Amniotic epithelial cell (primary cell): ENCODE results near the gene PNPT1.
"Not testable (repeated sequence)": the region's sequence is repeated elsewhere in the genome, so short reads cannot be mapped to it uniquely, and the experiment has no call there.

ENCODE experiments used
- DNase-seq: peaks from one replicate; pipeline ENCODE4 v3.0.0-alpha.2; 2010; ENCODE audit warnings: low read depth

Gene PNPT1

DNA sequence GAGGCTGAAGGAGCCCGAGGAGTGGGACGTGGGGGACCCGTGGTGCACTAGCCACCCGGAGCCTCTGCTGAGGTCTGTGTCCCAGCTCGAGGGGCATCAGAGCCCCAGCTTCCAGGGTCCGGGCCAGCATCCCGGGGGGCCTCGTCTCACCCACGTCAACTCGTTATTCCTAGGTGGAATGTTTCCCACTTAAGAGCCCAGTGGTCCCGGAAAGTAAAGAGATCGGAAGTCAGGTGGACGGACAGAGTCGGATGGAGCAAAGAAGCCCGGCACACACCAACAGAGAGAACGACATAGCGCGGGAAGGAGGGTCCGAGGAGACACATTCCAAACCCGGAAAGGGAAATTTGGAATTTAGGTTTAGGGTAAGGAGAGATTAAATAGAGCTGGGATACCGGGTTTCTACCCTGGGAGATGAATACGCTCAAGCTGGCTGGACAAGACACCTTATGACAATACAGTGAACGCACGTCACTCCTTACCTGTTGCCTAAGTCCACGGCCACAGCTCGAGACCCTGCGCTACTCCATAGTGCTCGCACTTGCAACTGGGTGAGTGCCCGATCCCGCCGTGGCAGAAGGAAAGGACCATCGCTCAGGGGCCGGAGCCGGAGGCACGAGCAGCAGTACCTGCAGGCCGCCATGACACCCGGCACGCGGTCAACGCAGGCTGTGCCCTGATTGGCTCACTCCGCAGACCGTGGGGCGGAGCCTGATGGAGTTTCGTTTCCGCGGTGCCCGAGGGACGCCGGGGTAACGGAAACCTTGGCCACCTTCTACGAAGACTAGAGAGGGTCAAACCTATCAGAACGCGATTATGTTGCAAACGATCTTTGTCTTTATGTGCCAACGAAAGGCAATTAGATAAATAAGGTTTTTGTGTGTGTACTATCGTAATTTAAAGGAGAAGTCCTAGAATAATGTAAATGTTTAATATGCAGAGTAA lies at the start of gene PNPT1:
Gene PNPT1, minus strand, starts transcription at position 664 of the 945 bp plus-strand sequence. Its CDS starts 21 bp downstream, at position 643.
- peak; percentile 93 for DNase-seq

DNA sequence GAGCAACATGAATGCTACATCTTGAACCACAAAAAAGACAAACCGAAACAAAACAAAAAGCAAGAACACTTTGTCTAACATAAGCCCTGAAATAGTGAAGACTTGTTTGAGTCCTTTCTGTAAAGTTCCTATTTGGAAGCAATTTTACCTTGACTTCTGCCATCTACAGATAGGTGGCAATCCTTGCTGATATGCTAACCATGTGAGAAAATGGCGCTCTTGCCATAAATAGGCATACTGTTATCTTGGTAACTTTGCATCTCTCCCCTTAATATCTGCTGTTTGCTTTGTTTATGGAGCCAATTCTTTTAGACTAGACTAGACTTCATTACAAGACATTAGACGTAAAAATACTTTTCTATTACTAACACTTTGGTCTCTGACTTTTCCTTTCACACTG lies 49.4 kb upstream of the PNPT1 start:
- no peak for DNase-seq

DNA sequence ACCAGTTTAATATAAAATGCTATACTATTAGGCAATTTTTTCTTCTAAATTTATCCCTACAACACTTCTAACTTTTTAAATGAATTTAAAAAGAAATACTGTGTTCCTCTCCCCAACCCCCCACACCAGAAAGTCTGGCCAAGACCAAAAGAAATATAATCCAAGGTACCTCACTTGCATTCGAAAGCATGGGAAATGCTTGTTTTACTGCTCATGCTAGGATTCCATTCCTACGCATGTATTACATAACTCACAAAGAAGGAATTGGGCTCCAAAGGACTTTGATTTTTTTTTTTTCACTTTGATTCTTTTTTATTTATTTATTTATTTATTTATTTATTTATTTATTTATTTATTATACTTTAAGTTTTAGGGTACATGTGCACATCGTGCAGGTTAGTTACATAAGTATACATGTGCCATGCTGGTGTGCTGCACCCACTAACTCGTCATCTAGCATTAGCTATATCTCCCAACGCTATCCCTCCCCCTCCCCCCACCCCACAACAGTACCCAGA lies 42.4 kb upstream of the PNPT1 start:
- not testable (repeated sequence) for DNase-seq

DNA sequence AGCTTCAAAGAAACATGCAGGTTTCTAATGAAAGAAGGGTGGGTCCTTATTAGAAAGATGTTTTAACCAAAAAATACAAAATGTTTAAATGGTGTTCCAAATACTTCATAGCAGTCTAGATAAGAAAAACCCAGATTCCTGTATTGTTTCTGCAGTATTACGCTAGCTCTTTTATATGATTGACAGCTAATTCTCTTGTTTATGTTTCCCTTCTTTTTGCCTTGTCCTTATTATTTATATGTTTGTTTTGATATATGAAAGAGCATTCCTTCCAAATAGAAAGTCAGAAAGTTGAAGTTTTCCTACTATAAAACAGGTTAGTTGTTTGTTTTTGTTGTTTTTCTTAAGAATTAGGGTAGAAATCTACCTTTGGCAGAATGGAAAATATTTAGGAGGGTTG lies 41.1 kb upstream of the PNPT1 start:
- DNase-seq: no peak

DNA sequence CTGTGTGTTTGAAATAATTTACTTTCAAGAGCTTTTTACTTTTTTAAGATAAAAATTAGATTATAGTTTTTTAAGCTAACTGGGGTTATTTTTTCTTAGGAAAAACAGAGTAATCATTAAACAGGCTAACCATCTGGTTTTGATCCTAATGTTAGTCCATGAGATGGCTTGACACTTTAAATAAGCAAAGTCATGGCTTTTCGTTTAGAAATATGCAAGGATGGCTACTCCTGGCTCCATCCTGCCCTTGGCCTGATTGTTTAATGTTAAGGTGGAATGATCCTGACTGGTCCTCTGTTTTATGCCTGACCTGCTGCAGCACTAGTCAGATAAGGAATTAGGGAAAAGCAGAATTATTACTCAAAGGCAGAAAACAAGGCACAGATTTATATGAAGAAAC lies 39.7 kb upstream of the PNPT1 start:
- no peak for DNase-seq

DNA sequence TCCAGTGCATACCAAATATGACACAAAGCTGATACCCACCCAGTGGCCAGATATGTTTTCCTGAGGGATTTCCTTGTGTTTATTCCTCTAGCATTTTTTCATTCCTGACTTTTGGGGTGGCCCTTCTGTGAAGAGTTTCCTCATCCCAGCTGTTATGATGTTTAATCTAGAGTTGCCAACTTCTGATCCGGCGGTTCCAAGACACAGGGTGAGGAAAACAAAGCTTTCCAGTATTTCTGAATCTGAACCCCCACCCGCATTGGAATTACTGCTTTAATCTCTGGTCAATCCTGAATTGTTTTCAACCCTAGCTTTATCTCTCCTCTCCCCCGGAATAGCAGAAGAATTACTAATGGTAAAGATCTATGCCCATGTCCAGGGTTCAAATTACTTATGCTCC lies 39.2 kb upstream of the PNPT1 start:
- peak; percentile 82 for DNase-seq

DNA sequence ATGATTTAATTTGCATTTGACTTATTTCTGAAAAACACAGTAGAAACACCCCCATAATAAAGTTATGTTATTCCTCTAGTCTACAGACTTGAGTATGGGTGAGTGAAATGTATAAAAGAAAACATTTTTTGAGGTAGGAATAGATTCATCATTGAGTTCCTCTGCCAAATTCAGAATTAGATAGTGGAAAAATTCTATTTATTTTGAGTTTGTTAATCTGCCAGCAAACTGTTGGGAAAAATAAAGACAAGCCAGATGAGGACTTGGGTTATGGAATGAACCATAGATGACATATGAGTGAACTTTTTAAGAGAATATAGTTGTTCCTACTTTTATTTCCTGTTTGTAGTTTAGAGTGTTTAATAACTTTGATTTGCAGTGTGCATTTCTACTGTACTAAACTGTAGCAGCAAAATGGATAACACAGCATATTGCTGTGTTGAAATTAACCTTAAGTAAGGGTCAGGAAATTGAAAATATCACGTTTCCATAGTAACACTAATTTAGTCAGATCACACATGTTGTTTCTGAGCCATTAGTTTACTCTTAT lies 35.6 kb upstream of the PNPT1 start:
- DNase-seq: no peak

DNA sequence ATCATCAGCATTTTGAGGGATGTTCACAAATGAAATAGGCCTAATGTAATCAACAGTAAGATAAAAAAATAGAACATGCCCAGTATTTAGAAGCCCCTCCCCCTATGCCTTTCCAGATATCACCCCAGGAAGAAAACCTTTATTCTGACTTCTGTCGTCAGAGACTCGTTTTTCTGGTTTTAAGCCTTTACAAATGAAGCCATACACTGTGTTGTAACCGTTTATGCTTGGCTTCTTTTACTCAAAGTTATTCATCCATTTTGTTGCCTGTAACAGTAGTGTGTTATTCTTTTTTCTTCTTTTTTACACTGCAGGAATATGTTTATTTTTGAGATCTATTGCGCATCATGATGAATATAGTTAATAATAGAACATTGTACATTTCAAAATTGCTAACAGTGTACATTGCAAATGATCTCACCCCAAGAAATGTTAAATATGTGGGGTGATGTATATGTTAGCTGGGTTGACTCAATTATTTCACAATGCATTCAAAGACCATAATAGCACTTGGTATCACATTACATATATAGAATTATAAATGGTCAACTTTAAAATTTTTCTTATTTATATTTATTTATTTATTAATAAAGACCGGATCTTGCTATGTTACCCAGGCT lies 28.1 kb upstream of the PNPT1 start:
- DNase-seq: peak; percentile 45

DNA sequence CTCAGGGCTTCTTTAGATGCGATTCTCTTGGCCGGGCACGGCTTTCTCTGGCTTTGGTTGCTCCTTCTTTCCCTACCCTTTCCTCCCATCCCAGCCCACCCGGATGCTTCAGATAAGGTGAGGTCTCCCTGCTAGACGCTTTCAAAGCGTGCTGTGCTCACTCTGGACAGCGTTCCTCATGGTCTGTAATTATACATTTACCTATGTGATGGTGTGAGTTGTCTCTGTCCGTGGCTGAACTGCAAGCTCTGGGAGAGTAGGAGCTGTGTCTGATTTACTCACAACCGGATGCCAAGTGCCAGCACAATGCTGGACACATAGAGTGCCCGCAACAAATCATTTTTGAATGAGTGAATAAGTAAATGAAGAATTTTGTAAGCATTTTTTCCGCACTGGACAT lies 26.8 kb upstream of the PNPT1 start:
- peak; percentile 23 for DNase-seq

DNA sequence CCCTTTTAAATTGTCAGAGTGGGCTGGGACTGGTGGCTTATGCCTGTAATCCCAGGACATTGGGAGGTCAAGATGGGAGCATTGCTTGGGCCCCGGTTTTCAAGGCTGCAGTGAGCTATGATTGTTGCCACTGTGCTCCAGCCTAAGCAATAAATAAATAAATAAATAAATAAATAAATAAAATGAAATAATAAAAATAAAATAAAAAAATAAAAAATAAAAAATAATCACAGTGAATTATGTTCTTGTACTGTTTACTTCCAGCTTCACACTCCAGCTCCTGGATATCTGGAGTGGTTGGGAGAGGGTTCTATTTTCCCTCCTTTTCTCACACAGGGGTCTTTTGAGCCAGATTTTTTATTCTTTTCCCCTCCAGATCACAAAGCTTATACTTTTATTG lies 26.2 kb upstream of the PNPT1 start:
- DNase-seq: no peak

DNA sequence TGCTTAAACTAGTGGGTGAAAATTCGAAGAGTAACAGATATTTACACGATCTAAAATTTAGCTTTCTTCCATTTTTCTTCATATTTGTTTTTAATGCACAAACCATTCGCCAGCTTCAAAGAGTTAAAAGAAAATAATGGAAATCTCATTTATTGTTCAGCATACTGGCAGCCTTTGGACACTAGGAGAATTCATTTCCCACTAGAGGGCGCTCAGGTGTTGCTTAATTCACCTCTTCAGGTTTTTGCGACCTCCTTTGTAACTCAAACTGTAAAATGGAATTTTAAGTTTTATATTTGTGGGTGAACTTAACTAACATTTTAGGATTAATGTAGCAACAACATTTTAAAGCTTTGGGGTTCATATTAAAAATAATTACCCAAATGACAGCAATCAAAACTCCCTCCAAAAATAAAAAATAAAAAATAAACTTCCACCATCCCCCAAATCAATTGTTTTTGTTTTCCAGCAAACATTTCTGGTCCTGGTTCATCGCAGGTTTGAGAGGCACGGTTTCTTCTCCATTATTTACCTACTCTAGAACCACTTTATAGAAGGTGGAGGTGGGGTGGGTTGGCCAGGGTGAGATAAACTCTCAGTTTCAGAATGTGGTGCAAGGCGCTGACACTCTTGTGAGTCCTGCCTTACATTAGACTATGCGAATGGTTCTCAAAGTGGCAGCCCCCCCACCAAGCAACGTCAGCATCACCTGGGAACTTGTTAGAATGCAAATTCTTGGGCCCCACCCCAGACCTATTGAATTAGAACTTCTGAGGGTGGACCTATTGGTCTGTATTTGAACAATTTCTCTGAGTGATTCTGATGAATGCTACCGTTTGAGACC lies 24.7 kb upstream of the PNPT1 start:
- DNase-seq: peak; percentile 73

DNA sequence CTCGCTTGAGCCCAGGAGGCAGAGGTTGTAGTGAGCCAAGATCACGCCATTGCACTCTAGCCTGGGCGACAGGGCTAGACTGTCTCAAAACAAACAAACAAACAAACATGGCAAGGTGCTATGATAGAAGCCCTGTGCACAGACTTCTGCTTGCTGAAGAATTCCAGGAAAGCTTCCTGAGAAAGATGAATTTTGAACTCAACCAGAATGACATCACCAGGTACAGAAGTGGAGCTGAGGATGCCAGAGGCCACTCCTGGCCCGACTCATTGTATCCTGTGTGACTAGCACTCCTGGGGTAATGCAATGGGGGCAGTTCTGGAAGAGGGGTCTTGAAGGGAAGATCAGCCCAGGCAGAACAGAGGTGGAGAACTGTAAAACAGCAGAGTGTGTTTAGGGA lies 22.0 kb upstream of the PNPT1 start:
- DNase-seq: no peak

DNA sequence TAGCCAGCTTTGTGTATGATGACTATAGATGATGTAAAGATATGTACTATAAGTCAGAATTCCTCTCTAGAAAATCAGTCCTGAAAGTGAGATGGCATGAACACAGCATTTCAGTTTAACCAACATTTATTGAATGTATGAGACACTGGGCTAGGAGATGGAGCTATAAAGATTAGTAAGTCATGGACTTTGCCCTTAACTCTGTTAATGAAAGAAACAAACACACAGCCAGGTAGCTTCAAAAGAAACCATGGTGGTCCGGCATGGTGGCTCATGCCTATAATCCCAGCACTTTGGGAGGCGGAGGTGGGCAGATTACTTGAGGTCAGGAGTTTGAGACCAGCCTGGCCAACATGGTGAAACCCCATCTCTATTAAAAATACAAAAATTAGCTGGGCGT lies 21.5 kb upstream of the PNPT1 start:
- not testable (repeated sequence) for DNase-seq

DNA sequence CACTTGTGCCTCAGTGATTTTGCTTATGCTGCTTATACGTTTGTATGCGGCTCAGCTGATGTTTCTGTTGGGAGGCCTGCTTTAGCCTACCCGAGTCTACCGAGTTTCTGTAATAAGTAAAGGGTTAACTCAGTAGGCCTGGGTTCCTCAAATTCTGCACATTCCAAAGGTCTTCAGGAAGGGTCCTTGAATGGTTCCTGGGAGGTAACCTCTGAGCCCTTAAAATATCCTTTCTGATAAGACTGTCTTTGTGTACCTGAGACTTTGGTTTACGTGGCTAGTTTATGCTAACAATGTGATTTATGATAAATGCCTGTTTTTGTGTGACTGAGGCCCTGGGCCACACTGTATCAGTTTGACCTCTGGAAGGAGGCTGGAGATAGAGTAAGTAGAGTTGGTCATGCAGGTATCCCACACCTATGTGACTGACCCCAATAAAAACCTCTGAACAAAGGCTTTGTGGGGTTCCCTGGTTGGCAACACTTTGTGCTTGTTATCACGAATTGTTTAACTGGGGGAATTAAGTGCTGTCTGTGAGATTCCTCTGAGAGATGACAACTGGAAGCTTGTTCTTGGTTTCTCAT lies 18.9 kb upstream of the PNPT1 start:
- no peak for DNase-seq

DNA sequence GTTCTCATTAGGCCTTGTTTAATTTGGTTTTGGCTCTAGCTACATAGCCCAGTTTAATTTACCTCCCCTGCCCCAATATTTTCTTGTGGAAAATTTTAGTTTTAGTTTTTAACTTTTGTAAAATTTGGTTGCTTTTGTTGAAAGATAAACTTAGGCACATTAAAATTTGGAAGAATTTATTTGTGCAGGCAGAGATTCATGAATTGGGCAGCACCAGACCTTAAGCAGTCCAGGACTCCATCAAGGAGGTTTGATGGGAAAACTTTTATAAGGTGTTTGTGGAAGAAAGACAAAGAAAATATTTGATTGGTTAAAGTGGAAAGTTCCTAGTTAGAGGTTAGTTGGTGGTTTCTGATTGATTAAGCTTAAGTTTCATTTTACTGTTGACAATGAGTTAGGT lies 16.4 kb upstream of the PNPT1 start:
- DNase-seq: no peak

DNA sequence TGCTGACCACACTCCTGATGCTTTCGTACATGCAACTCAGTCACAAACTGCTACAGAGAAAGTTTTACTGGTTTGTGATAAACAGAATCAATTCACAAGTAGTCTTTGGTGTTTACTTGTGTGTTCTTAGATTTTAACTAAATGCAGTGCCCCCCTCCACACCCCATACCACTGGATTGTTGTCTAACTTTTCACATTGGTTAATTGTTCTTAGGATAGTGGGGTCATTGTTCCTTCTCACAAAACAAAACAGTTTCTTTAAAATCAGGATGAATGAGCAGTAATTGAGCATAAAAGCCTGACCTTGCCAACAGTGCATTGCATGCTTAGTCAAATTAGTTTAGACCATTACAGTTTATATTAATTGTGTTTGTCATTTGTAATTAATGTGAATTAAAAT lies 14.1 kb upstream of the PNPT1 start:
- DNase-seq: no peak

DNA sequence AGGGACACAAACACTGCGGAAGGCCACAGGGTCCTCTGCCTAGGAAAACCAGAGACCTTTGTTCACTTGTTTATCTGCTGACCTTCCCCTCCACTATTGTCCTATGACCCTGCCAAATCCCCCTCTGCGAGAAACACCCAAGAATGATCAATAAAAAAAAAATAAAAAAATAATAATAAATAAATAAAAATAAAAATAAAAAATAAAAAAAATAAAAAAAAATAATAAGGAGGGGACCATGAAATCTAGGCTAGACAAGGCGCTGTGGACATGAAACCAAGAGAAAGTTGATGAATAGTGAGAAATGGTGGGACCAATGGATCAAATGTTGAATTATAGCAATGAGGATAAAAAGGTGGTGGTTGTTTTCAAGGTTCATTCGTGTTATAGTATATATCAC lies 12.6 kb upstream of the PNPT1 start:
- DNase-seq: not testable (repeated sequence)

DNA sequence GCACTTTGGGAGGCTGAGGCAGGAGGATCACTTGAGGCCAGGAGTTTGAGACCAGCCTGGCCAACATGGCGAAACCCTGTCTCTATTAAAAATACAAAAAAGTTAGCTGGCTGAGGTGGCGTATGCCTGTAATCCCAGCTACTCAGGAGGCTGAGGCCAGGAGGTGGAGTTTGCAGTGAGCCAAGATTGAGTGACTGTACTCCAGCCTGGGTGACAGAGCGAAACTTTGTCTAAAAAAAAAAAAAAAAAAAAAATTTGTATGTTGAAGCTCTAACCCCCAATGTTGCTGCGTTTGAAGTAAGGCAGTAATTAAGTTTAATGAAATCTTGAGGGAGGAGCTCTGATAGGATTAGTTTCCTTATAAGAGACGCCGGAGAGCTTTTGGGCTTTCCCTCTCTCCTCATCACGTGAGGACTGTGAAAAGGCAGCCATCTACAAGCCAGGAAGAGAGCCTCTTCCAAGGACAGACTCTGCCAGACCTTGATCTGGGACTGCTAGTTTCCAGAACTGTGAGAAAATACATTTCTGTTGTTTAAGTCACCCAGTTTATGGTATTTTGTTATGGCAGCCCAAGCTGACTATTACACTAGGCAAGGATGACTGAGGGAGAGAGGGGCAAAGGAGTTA lies 11.5 kb upstream of the PNPT1 start:
- no peak for DNase-seq

DNA sequence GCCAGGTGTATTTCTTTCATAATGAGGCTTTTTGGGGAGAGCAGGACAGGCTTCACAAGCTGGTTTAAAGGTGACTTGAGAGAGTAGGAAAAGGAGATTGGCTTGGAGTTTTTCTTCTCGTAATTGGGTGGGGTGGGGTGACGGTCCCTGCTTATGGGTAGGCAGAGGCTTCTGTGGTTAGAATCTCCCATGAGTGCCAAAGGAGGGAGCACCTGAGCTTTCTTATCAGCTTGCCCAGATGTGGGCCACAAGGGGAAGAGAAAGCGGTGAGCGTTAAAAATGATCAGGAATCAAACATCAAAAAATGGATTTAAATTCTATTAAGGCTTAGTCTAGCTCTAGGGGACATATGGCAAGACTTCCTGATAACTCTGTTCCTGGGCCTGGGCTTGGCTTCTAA lies 9.7 kb upstream of the PNPT1 start:
- no peak for DNase-seq

DNA sequence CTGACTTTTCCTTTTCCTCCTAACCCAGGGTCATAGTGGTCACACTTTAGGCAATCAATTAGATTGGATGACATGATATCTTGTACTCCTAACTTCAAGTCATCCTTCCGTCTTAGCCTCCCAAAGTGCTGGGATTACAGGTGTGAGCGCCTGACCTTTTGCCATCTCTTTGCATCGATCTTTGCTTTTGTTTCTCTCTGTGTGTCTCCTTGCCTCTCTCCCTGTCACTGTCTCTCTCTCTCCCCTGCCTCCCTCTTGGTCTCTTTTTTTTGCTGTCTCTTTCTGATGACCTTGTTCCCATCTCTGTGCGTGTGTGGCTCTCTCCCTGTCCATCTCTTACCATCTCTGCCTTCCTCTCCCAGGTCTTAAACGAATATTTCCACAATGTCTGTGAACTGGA lies 904 bp downstream of the PNPT1 start:
- not testable (repeated sequence) for DNase-seq

DNA sequence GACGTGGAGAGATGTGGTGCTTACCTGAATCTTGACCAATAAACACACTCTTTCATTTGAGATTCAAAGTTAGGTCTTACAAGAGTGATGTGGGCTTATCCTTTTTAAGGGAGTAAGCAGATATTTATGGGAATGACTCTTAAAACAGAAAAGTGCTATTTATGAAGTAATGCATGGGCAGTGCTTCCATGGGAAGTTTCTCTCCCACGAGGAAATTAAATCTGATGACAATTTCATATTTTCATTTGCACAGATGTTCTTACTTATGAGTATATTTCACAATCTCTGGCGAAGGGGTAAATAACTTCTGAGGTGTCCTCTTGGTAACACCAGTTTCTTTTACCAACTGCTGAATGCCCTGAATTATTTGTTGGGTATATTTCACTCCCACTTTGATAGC lies 21.0 kb downstream of the PNPT1 start:
- peak; percentile 2 for DNase-seq
